HFFc6 (cell line): ENCODE measurements around the gene RBP5. TPM values are rescaled to one million over a fixed set of nuclear protein-coding genes. Genes with fewer than 3 reads are reported as not detected.

Source experiments
- DNase-seq: peaks from one replicate; pipeline ENCODE4 v3.0.0-alpha.2; 2018
- H3K27ac Mint-ChIP-seq: 2 replicates; pipeline ENCODE4 v1.8.0; 2020; ENCODE audit warnings: mild to moderate bottlenecking, mixed read lengths
- H3K27me3 Mint-ChIP-seq: 2 replicates; pipeline ENCODE4 v1.8.0; 2021; ENCODE audit warnings: mild to moderate bottlenecking, moderate library complexity, mixed read lengths; ENCODE audit not compliant: insufficient read depth
- H3K36me3 Mint-ChIP-seq: 2 replicates; pipeline ENCODE4 v1.8.0; 2021; ENCODE audit warnings: low read depth, mixed read lengths
- H3K4me1 Mint-ChIP-seq: 2 replicates; pipeline ENCODE4 v1.8.0; 2020; ENCODE audit warnings: low read depth, mixed read lengths
- H3K4me3 Mint-ChIP-seq: 2 replicates; pipeline ENCODE4 v1.8.0; 2020; ENCODE audit warnings: mild to moderate bottlenecking, moderate library complexity, mixed read lengths
- H3K9me3 Mint-ChIP-seq: 2 replicates; pipeline ENCODE4 v1.8.0; 2020; ENCODE audit warnings: mild to moderate bottlenecking, mixed read lengths
- CTCF ChIP-seq: fragments of 200-600 bp; sonication (generic); IDR thresholded peaks from 2 replicates; pipeline ENCODE4 v1.5.0; 2021; ENCODE audit warnings: antibody characterized with exemption, mild to moderate bottlenecking
- total RNA-seq, 6 experiments: library from RNA; stranded (reverse); fragmentation: NEBNext Ultra II Directional; extraction: Animal tissue kit (Norgen Biotek cat#: 25700); gene quantifications; 2 replicates in 1 of 6; 3 replicates in 5 of 6; pipeline ENCODE4 v1.2.3, GENCODE V29; 2021

The RBP5 gene
- total RNA-seq, 6 experiments from 2014 or later, result not detected

GRCh38 chr12:7090222-7090998 lies 38.3 kb downstream of the RBP5 start:
- no peak overlapping the region for H3K27ac Mint-ChIP-seq
- no peaks in the 10 kb centered on the region for H3K36me3 Mint-ChIP-seq
- H3K9me3 Mint-ChIP-seq, result no peaks in the 10 kb centered on the region
- no peak for DNase-seq
- peaks cover 13% of the 10 kb centered on the region for H3K27me3 Mint-ChIP-seq
- H3K4me1 Mint-ChIP-seq, result peaks cover 37% of the 10 kb centered on the region
- TF ChIP-seq CTCF, result no peak
- no peak overlapping the region for H3K4me3 Mint-ChIP-seq

- DNase-seq, result no peak
- TF ChIP-seq CTCF, result no peak
- peaks cover 36% of the 10 kb centered on the region for H3K4me1 Mint-ChIP-seq
- H3K36me3 Mint-ChIP-seq, result no peaks in the 10 kb centered on the region
- H3K4me3 Mint-ChIP-seq, result no peak overlapping the region
- no peaks in the 10 kb centered on the region for H3K9me3 Mint-ChIP-seq
- peaks cover 10% of the 10 kb centered on the region for H3K27me3 Mint-ChIP-seq
- H3K27ac Mint-ChIP-seq, result no peak overlapping the region
Observed at GRCh38 chr12:7089196-7089871, 39.4 kb downstream of the RBP5 start.

GRCh38 chr12:7083125-7083524 lies 45.6 kb downstream of the RBP5 start:
- Mint-ChIP-seq H3K27ac (no peak overlapping the region), H3K4me3 (no peak overlapping the region), H3K4me1 (peaks cover 20% of the 10 kb centered on the region), H3K27me3 (no peaks in the 10 kb centered on the region; the same call in none of the 2 replicates), H3K36me3 (peaks cover 7% of the 10 kb centered on the region), H3K9me3 (no peaks in the 10 kb centered on the region; the same call in 1 of the 2 replicates)
- no peak for TF ChIP-seq CTCF
- no peak for DNase-seq

GRCh38 chr12:7081037-7081436 lies 47.7 kb downstream of the RBP5 start:
- no peak overlapping the region for H3K27ac Mint-ChIP-seq
- peaks cover 7% of the 10 kb centered on the region for H3K36me3 Mint-ChIP-seq
- DNase-seq, result no peak
- H3K4me1 Mint-ChIP-seq, result peaks cover 25% of the 10 kb centered on the region
- H3K27me3 Mint-ChIP-seq, result no peaks in the 10 kb centered on the region; the same call in none of the 2 replicates
- H3K4me3 Mint-ChIP-seq, result no peak overlapping the region
- TF ChIP-seq CTCF, result no peak
- H3K9me3 Mint-ChIP-seq, result no peaks in the 10 kb centered on the region; the same call in 1 of the 2 replicates

- Mint-ChIP-seq H3K27ac (peak overlapping the region; percentile 95), H3K4me1 (peaks cover 30% of the 10 kb centered on the region), H3K36me3 (peaks cover 7% of the 10 kb centered on the region), H3K27me3 (peaks cover 3% of the 10 kb centered on the region), H3K4me3 (peak overlapping the region; percentile 76), H3K9me3 (no peaks in the 10 kb centered on the region; the same call in 1 of the 2 replicates)
- peak; percentile 59 for DNase-seq
- TF ChIP-seq CTCF, result no peak
Observed at GRCh38 chr12:7079826-7080125, 48.9 kb downstream of the RBP5 start.
